ENCODE results near the gene ZNF511.

The ZNF511 gene

DNA sequence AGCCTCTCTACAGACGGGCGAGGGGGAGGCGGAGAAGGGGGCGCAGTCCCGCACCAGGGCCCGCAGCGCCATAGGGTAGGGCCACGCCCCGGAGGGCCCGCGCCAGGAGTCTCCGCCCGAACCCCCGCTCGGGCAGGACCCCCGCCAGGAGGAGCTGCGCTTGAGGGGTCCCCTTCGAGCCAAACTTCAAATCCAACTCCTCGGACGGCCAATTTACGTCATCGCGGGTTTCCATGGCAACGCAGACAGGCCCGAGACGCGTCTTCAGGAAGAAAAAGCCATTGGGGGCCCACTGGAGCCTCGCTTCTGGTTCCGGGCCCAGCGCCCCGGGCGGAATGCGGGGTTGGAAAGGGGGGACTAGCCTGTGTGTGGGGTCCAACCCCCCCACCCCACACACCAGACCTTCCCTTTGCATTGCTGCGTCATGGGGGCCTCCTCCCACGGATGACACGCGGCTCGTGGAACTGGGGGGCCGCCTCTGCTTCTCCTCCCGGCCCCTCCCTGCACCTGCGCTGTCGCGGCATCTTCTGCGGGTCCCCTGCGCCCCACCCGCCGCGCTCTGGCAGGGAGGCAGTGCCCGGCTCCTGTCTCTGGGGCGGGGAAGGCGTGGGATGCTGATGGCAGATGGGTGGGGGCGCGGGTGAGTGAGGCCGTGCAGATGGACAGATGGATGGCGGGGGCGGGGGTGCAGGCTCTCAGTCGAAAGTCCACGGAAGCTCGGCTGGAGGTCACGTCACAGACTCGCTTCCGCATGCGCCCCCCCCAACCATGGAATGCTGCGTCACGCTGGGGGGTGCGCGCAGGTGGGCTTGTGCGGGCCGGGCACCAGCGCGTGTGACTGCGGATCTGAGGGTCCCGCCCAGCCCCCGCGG lies 26.8 kb downstream of the ZNF511 start:
- peak; percentile 56 to 59 for DNase-seq (ENCODE audit: low read depth in 2 of 2)

- DNase-seq (ENCODE audit: low read depth in 2 of 2) = no peak
These were observed 27.4 kb downstream of the ZNF511 start for GRCh38 chr10:133336118-133336576.

- DNase-seq (ENCODE audit: low read depth in 2 of 2) = peak; percentile 45 to 55
These were observed 28.1 kb downstream of the ZNF511 start, which contains the start of gene CALY for GRCh38 chr10:133336577-133337369. TSS of gene CALY (minus strand) at chr10:133336896. CDS start at chr10:133328989, 7,907 bp downstream.

DNA sequence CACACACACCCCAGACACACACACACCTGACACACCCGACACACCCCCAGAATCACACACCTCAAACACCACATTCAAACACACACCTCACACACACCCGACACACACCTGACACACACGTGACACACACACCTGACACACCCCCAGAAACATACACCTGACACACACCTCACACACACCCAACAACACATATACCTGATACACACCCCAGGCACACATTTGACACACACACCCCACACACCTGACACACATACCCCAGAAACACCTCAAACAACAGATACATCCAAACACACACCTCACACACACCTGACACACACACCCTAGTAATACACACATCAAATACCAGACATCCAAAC lies 28.6 kb downstream of the ZNF511 start:
- DNase-seq (ENCODE audit: low read depth in 2 of 2) = no peak

GRCh38 chr10:133338080-133339071 lies 29.7 kb downstream of the ZNF511 start:
- no peak for DNase-seq (ENCODE audit: low read depth in 2 of 2)

DNA sequence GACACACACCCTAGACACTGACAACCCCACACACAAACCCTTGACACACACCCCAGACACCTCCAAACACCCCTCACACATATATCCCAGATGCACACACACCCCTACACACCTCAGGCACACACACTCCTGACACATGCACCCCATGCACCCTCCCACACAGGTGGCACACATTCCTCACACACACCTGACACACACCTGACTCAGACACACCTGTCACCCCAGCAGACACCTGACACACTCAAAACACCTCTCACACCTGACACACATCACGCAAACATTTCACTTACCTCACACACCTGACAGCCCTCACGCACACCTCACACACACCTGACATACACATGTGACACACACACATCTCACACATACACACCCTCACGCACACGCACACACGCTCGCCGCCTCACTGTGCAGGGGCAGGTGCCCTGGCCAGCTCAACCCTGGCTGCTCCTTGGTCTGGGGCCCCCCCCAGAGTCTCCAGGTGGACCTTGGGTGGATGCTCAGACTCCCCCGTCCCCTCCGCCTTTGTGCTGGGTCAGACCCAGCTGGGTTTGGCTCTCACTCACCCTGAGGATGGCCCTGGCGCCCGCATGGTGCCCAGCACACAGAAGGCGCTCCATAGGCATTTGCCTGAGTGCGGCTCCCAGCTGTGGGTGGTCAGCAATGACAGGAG lies 31.1 kb downstream of the ZNF511 start:
- no peak for DNase-seq (ENCODE audit: low read depth in 2 of 2)

DNA sequence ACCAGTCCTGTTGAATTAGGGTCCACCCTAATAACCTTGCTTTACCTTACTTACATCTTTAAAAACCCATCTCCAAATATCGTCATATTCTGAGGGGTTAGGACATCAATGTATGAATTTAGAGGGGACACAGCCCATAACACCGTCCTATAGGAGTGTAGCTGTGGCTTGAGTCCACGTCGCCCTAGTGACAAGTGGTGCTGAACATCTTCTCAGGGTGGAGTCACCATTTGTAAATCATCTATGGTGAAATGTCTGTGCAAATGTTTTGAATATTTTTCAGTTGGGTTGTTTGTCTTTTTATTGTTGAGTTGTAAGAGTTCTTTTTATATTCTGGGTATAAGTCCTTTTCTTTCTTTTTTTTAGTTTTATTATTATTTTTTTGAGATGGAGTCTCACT lies 33.3 kb downstream of the ZNF511 start:
- DNase-seq (ENCODE audit: low read depth in 2 of 2) = no peak

DNA sequence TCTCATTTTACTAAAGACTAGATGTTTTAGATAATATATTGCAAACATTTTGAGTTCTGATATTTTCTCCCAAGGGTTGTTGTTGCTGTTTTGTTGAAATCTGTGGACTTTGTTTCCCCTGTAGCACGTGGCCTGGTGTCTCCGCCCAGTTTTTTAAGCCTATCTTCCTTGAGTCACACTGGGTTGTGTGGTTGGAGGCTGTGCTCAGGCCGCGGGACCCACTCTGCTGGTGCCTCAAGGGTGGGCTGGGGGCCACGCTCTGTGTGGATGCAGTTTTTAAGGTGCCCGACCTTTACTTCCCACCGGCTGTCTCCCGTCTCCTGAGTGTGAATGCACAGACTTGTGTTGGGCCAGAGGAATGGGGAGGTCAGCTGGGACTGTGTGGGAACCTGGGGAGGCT lies 34.2 kb downstream of the ZNF511 start:
- DNase-seq (ENCODE audit: low read depth in 2 of 2) = no peak

GRCh38 chr10:133343558-133343957 lies 34.8 kb downstream of the ZNF511 start:
- no peak for DNase-seq (ENCODE audit: low read depth in 2 of 2)

- DNase-seq (ENCODE audit: low read depth in 2 of 2) = no peak
These were observed 35.5 kb downstream of the ZNF511 start for GRCh38 chr10:133344236-133344635.

DNA sequence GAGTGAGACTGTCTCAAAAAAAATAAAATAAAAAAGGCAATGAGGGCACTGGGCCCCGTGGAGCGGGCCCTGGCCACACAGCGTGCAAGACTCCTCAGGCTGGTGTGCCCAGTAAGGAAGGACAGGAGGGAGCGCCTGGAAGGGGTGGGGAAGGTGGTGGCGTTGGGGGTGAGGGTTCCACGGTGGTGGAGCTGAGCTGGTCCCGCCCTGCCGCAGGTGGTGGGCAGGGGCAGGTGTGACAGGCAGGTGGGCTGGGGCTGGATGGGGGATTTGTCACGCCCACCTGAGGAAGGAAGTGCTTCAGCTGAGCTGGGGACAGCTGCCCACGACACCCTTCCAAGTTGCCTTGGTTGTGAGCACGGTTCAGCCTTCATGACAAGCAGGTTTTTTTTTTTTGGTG lies 37.7 kb downstream of the ZNF511 start:
- no peak for DNase-seq (ENCODE audit: low read depth in 2 of 2)

DNA sequence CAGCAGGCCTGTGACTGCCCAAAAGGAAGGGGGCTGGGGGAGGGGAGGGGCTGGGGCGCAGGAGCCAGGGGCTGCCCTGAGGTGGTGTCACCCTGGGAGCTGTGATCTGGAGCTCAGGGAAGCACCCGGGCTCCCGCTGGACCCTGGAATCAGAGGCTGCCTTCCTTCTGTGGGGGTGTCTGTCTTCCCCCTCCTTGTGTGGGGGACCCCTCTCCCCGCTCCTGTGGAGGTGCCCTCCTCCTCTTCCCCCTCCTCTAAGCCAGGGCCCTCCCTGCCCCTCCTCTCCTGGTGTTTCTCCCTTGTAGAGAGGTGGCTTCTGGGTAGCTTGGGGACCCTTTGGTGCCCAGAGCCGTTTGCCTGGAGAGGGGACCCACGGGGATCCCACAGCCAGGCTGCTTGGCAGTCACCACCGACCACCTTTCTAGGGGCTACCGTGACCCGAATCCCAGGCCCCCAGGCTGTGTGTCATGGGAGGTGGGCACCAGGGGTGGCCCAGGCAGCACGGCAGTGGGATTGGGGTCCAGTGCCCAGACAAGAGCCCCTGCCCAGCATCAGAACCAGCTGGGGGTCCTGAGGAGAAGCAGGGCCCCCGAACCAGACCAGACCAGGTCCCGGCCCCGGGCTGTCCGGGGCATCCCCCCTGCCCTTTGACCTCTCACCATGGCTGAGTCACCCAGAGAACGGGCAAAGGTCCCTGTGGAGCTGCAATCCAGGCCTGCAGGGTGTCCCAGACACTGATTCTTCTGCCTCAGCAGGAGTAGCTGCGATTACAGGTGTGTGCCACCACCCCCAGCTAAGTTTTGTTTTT lies 39.2 kb downstream of the ZNF511 start:
- no peak for DNase-seq (ENCODE audit: low read depth in 2 of 2)

DNA sequence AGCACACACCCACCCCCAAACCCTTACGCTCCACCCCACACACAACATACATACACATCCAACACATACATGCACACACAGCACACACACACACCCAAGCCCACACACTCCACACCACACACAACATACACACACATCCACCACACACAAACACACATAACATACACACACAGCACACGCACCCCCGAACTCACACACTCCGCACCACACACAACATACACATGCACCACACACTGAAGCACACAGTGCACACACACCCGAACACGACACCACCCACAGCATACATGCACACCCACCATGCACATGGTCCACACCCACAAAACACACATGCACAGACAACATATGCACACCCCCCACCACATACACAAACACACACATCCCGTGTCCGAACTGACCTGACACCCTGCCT lies 40.5 kb downstream of the ZNF511 start:
- DNase-seq (ENCODE audit: low read depth in 2 of 2) = no peak

GRCh38 chr10:133349577-133350011 lies 40.9 kb downstream of the ZNF511 start:
- DNase-seq (ENCODE audit: low read depth in 2 of 2) = no peak

GRCh38 chr10:133350283-133350949 lies 41.7 kb downstream of the ZNF511 start:
- no peak for DNase-seq (ENCODE audit: low read depth in 2 of 2)

- no peak for DNase-seq (ENCODE audit: low read depth in 2 of 2)
These were observed 42.2 kb downstream of the ZNF511 start for GRCh38 chr10:133350950-133351329.

GRCh38 chr10:133351408-133352318 lies 42.9 kb downstream of the ZNF511 start:
- DNase-seq (ENCODE audit: low read depth in 2 of 2) = no peak

DNA sequence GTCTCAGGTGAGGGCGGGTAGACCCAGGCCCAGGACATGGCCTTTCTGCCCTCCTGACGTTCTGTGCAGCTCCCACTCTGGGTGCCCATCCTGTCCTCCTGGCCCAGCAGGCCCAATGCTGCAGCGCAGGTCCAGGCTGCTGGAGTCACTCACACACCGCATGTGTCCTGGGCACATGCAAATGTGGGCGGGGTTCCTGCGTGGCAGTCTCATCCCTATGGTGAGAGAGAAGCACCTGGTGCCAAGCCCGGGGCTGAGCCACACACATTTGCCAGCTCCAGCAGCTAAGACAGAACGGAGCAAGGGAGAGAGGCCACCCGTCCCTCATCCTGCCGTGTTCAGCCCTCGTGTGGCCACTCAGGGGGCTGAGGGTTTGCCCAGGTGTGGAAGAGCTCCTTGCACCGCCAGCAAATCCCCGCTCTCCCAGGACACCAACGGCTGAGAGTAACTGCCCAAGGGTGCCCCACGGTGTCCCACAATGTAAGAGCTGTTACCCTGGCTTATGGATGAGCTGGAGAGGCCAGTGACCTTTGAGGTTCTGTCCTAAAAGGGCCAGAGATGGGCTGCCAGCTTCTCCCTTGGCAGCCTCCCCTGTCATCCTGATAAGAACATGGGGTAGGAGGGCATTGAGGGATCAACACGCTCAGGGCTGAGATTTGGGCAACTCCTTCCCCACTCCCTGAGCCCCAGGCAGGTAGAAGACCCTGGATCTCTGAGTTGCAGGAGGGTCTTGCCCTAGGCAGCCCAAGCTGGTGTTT lies 44.7 kb downstream of the ZNF511 start:
- DNase-seq (ENCODE audit: low read depth in 2 of 2) = no peak

All from stimulated activated CD4-positive, alpha-beta T cell treated with anti-CD3 and anti-CD28 coated beads, Interleukin-15, amount 100 ng/mL, for 48 hours (primary cell).